Activated T-cell treated with anti-CD3 and anti-CD28 coated beads, Interleukin-2, amount 50 U/mL, for 72 hours (primary cell): ENCODE data around the gene IL18BP. TPM values are rescaled to one million over a fixed set of nuclear protein-coding genes. Genes with fewer than 3 reads are reported as not detected.
A peak's percentile ranks its signal among the peaks of the same experiment; 100 is the strongest.

ENCODE experiments used
- ATAC-seq, 2 donors: fragments of 150-1000 bp; cut with Tn5 transposase; replicated peaks in 1 of 2; 2 replicates each; pipeline ENCODE4 v1.10.0; 2021; ENCODE audit warnings: moderate library complexity in 2 of 2, mild to moderate bottlenecking in 1 of 2
- DNase-seq, 2 donors: peaks; one replicate each; pipeline ENCODE4 v3.0.0; 2021 to 2022; ENCODE audit warnings: mixed read lengths in 1 of 2
- H3K27ac Mint-ChIP-seq: one replicate; pipeline ENCODE4 v1.8.0; 2022; ENCODE audit warnings: mild to moderate bottlenecking, moderate library complexity, mixed read lengths
- H3K27me3 Mint-ChIP-seq: one replicate; pipeline ENCODE4 v1.8.0; 2022; ENCODE audit warnings: low read depth, mixed read lengths
- H3K36me3 Mint-ChIP-seq, 2 donors: one replicate each; pipeline ENCODE4 v1.8.0; 2022; ENCODE audit warnings: mixed read lengths in 2 of 2, mild to moderate bottlenecking in 1 of 2; ENCODE audit not compliant: insufficient read depth in 2 of 2
- H3K4me1 Mint-ChIP-seq: one replicate; pipeline ENCODE4 v1.8.0; 2022; ENCODE audit warnings: low read depth, mixed read lengths
- H3K4me3 Mint-ChIP-seq, 2 donors: one replicate each; pipeline ENCODE4 v1.8.0; 2022; ENCODE audit warnings: mild to moderate bottlenecking in 2 of 2, mixed read lengths in 2 of 2, moderate library complexity in 2 of 2
- H3K9me3 Mint-ChIP-seq, 2 donors: one replicate each; pipeline ENCODE4 v1.8.0; 2022; ENCODE audit warnings: mixed read lengths in 2 of 2
- total RNA-seq, 2 donors: library from RNA; stranded (reverse); gene quantifications; one replicate each; pipeline ENCODE4 v1.2.3, GENCODE V29; 2022

IL18BP gene
- total RNA-seq, 2 donors from 2014 or later, result 16.7 to 19.0 TPM

DNA sequence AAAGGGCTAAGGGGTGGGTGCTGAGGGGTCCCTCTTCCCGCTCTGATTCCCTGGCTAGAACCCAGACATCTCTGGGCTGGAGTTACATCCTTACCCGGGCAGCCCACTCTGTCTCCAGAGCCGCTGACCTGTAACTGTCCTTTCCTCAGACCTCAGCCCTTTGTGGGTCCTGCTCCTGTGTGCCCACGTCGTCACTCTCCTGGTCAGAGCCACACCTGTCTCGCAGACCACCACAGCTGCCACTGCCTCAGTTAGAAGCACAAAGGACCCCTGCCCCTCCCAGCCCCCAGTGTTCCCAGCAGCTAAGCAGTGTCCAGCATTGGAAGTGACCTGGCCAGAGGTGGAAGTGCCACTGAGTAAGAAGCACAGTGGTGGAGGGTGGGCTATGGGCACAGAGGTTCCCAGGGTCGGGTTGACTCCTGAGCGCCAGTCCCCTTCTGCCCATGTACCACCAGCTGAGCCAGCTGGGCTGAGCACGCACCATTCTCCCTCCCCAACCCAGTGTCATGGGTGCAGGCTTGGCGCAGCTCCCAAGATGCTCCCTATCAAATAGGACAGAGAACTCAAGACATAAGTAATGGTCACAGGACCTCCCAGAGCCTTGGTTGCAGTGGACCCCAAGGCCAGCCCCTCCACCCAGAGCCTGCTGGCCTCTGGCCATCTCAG lies 1.6 kb downstream of the IL18BP start:
- DNase-seq (no peak), ATAC-seq (no peak)
- no peak overlapping the region for H3K27ac Mint-ChIP-seq
- no peaks in the 10 kb centered on the region for H3K9me3 Mint-ChIP-seq
- no peak overlapping the region for H3K4me3 Mint-ChIP-seq
- H3K4me1 Mint-ChIP-seq, result peaks cover 22% of the 10 kb centered on the region
- peaks cover 2 to 8% of the 10 kb centered on the region in 2 donors for H3K36me3 Mint-ChIP-seq
- H3K27me3 Mint-ChIP-seq, result no peaks in the 10 kb centered on the region

DNA sequence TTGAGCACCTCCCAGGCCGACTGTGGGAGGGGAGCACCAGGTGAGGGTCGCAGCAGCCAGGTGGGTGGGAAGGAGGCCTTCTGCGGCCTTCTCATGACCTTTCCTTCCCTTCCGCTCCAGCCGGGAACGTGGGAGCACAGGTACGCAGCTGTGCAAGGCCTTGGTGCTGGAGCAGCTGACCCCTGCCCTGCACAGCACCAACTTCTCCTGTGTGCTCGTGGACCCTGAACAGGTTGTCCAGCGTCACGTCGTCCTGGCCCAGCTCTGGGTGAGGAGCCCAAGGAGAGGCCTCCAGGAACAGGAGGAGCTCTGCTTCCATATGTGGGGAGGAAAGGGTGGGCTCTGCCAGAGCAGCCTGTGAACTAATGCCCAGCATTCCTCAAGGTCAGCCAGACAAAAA lies 2.6 kb downstream of the IL18BP start:
- Mint-ChIP-seq H3K4me3 (no peak overlapping the region), H3K27ac (no peak overlapping the region), H3K9me3 (no peaks in the 10 kb centered on the region), H3K27me3 (no peaks in the 10 kb centered on the region), H3K4me1 (peaks cover 22% of the 10 kb centered on the region), H3K36me3 (peaks cover 4 to 11% of the 10 kb centered on the region in 2 donors)
- no peak for ATAC-seq
- no peak for DNase-seq

GRCh38 chr11:72001834-72002591 lies 3.3 kb downstream of the IL18BP start:
- no peak for ATAC-seq
- Mint-ChIP-seq H3K4me1 (peaks cover 22% of the 10 kb centered on the region), H3K9me3 (no peaks in the 10 kb centered on the region), H3K27ac (peak overlapping the region; percentile 4), H3K36me3 (peaks cover 6 to 11% of the 10 kb centered on the region in 2 donors), H3K27me3 (no peaks in the 10 kb centered on the region), H3K4me3 (no peak overlapping the region)
- DNase-seq, result no peak

DNA sequence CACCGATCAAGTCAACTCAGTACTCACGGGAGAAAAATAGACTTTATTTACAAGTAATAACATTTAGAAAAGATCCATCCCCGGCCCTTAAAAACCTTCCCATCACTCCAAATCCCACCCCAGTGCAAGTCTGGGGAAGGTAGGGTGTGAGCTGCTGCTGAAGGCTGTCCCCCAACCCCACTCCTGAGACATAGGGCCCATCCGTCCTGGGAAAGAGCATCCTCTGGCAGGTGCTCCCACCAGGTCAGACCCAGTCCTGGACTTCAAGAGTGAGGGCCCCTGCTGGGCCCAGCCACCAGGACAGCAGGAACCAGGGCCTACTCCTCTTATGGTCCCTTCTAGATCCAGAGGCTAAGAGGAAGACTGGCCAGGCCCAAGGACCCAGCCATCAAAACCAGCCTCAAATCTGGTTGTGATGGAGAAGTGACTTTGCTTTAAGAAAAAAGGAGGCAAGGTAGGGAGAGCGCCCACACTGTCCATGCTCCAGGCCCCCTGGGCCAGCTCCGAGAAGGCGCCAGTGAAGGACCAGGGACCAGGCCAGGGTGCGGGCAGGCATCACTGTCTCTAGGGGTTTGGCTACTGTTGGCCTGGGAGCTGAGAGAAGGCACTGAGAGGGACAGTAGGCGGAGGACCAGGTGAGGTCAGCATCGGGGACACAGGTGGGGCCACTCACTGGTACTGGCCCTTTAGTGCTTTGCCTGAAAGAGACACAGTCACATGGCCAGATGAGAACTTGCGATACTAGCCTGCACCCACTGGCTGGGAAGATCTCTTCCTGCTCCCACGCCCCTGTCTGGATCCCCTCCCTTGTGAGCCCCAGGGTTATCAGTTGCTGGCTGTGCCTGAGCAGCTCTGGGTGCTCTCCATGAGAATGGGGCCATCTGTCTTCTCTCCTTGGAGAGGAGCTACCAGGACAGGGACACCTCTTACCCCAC lies 4.4 kb downstream of the IL18BP start:
- H3K9me3 Mint-ChIP-seq, result no peaks in the 10 kb centered on the region
- H3K36me3 Mint-ChIP-seq, result peaks cover 6 to 16% of the 10 kb centered on the region in 2 donors
- peak overlapping the region; percentile 1 for H3K27ac Mint-ChIP-seq
- H3K4me1 Mint-ChIP-seq, result peaks cover 18% of the 10 kb centered on the region
- DNase-seq, result no peak
- ATAC-seq, result no peak
- no peak overlapping the region for H3K4me3 Mint-ChIP-seq
- no peaks in the 10 kb centered on the region for H3K27me3 Mint-ChIP-seq

DNA sequence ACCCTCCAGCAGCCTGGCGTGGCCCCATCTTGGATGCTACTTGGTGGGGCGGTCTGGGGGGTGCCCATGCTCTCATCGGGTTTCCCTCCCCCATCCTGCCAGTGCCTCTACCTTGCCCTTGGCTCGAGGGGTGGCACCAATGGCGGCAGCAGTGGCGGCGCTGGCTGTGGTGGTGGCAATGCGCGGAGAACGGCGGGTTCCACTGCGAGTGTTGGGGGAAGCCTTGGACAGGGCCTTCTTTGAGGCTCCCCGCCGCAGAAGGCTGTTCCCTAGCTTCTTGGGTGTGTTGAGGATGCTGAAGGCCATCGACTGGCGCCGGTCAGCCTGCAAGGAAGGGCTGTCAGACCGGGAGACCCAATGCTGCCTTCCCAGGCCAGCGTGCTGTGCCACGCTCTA lies 5.1 kb downstream of the IL18BP start:
- peaks cover 6 to 22% of the 10 kb centered on the region in 2 donors for H3K36me3 Mint-ChIP-seq
- peaks cover 11% of the 10 kb centered on the region for H3K4me1 Mint-ChIP-seq
- ATAC-seq (no peak), DNase-seq (no peak)
- no peaks in the 10 kb centered on the region for H3K9me3 Mint-ChIP-seq
- H3K27me3 Mint-ChIP-seq, result no peaks in the 10 kb centered on the region
- no peak overlapping the region for H3K4me3 Mint-ChIP-seq
- peak overlapping the region; percentile 34 for H3K27ac Mint-ChIP-seq

GRCh38 chr11:72004515-72005346 lies 6.0 kb downstream of the IL18BP start:
- no peak for DNase-seq
- H3K36me3 Mint-ChIP-seq, result peaks cover 6 to 22% of the 10 kb centered on the region in 2 donors
- no peak overlapping the region for H3K4me3 Mint-ChIP-seq
- no peaks in the 10 kb centered on the region for H3K27me3 Mint-ChIP-seq
- peaks cover 1% of the 10 kb centered on the region for H3K4me1 Mint-ChIP-seq
- no peaks in the 10 kb centered on the region for H3K9me3 Mint-ChIP-seq
- ATAC-seq, result no peak
- no peak overlapping the region for H3K27ac Mint-ChIP-seq

DNA sequence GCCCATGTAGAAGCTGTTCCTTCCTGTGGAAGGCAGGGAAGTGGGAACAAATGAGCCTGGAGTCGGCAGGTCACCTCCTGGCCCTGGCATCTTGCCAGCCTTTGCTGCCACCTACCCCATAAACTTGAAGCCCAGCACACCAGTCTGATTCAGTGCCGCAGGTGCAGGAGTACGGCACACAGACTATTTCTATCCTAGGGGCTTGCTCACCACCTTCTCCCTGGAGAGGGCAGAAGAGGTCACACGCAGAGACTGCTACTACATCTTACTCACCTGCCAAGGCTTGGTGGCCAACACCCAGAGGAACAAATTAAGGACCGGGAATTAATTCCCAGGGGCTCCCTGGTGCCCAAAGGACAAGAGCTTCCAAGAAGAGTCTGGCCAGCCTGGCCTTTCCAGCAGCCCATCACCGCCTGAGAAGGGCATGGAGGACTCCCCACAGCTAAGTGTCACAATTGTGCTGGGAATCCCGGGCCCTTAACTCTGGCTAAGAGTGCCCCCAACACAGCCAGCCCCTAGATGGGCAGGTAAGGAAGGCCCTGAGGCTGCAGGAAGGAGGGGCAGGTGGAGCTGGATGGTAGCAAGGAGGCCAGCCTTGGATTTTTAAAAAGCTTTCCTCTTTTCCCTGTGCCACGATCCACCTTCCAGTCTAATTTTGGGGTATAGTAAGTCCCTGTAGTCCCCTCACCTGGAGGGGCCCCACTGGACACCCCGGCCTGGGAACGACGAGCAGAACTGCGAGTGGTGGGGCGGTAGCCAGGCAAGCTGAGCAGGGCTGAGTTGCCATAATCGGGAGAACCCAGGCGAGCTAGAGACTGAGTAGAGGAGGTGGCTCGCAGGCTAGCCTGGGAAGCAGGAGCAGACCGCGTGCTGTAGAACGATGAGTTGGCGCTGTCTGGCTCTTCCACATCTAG lies 6.9 kb downstream of the IL18BP start:
- Mint-ChIP-seq H3K36me3 (peaks cover 6 to 23% of the 10 kb centered on the region in 2 donors), H3K4me3 (no peak overlapping the region), H3K4me1 (no peaks in the 10 kb centered on the region), H3K27ac (peak overlapping the region; percentile 27), H3K27me3 (no peaks in the 10 kb centered on the region), H3K9me3 (no peaks in the 10 kb centered on the region)
- no peak for ATAC-seq
- no peak for DNase-seq

DNA sequence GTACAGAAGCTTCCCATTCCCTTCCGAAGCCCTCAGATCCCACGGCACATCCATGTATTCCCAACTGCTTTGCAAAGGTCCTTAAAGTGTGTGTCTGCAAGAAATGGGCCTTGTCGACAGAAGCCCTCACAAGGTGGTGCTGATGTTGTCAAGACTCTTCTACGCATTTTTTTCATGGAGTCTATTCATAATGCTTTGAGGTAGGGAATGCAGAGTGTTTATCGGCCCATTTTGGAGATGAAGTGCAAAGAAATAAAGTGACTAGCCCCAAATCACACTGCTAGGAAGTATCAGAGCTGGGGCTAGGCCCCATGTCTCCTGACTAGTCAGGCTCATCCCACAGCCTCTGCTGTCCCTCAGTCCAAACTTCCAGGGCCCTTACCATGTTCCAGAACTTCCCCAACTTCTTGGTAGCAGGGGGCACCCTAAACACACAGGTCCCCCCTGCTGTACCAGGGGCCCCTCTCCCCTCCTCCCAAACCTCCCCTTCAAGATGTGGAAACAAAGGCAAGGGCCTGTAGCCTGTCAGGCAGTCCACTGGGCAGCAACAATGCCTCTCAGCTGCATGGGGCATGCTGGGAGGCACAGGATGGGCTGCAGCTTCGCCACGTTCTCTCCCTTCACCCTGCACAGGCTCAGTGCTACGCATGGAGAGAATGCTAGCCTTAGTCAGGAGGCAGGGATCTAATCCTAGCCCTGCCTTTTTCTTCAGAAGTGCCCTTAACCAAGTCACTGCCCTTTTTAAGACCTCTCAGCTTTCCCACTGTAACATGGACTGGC lies 7.8 kb downstream of the IL18BP start:
- H3K27ac Mint-ChIP-seq, result no peak overlapping the region
- H3K9me3 Mint-ChIP-seq, result no peaks in the 10 kb centered on the region
- no peaks in the 10 kb centered on the region for H3K4me1 Mint-ChIP-seq
- no peak overlapping the region for H3K4me3 Mint-ChIP-seq
- no peaks in the 10 kb centered on the region for H3K27me3 Mint-ChIP-seq
- no peak for ATAC-seq
- no peak for DNase-seq
- peaks cover 6 to 23% of the 10 kb centered on the region in 2 donors for H3K36me3 Mint-ChIP-seq

GRCh38 chr11:72007089-72007476 lies 8.4 kb downstream of the IL18BP start:
- H3K4me1 Mint-ChIP-seq, result no peaks in the 10 kb centered on the region
- H3K36me3 Mint-ChIP-seq, result peaks cover 6 to 20% of the 10 kb centered on the region in 2 donors
- no peaks in the 10 kb centered on the region for H3K27me3 Mint-ChIP-seq
- no peak for DNase-seq
- H3K27ac Mint-ChIP-seq, result no peak overlapping the region
- no peak overlapping the region for H3K4me3 Mint-ChIP-seq
- no peaks in the 10 kb centered on the region for H3K9me3 Mint-ChIP-seq
- no peak for ATAC-seq

DNA sequence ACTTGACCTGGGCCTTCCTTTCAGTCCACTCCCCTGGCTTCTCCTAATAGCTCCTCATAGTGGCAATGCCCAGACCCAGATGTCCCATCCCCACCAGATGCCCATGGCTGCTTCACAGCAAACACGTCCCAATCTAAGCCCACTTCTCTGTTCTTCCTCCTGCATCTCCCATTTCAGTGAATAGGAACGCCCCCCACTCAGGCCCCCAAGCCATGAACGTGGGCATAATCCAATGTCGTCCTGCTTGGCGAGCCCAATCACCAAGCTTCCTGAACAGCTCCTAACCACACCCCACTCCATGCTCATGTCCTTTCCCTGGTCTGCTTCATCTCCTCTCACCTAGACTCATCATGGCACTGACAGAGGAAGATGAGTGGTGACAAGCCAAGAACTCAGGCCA lies 8.9 kb downstream of the IL18BP start:
- ATAC-seq (no peak), DNase-seq (no peak)
- H3K9me3 Mint-ChIP-seq, result no peaks in the 10 kb centered on the region
- peaks cover 6 to 18% of the 10 kb centered on the region in 2 donors for H3K36me3 Mint-ChIP-seq
- H3K27ac Mint-ChIP-seq, result no peak overlapping the region
- H3K27me3 Mint-ChIP-seq, result no peaks in the 10 kb centered on the region
- no peaks in the 10 kb centered on the region for H3K4me1 Mint-ChIP-seq
- no peak overlapping the region for H3K4me3 Mint-ChIP-seq

GRCh38 chr11:72008728-72009127 lies 10.0 kb downstream of the IL18BP start:
- Mint-ChIP-seq H3K27ac (peak overlapping the region; percentile 42), H3K27me3 (no peaks in the 10 kb centered on the region), H3K4me3 (no peak overlapping the region), H3K4me1 (peaks cover 4% of the 10 kb centered on the region), H3K9me3 (no peaks in the 10 kb centered on the region), H3K36me3 (peaks cover 6 to 26% of the 10 kb centered on the region in 2 donors)
- DNase-seq, result no peak
- no peak for ATAC-seq
